SK-N-SH treated with all-trans-retinoic acid at 6 μM for 48 hours (cell line): ENCODE results near the gene CD274.

Experiments used
- ATAC-seq: fragments of 200-7000 bp; cut with Tn5 transposase; 3 replicates; pipeline ENCODE4 v1.9.1; 2020; ENCODE audit warnings: mild to moderate bottlenecking, moderate library complexity
- CREB5 ChIP-seq: fragments of 250-450 bp; sonication (Bioruptor Pico); IDR thresholded peaks from 2 replicates; pipeline ENCODE4 v1.5.1; 2020; ENCODE audit warnings: low read depth, mild to moderate bottlenecking, moderate library complexity
- CSDC2 ChIP-seq: fragments of 250-450 bp; sonication (Bioruptor Pico); IDR thresholded peaks from 2 replicates; pipeline ENCODE4 v1.5.0; 2020; ENCODE audit warnings: mild to moderate bottlenecking, moderate library complexity
- CSRNP3 ChIP-seq: fragments of 250-450 bp; sonication (Bioruptor Pico); IDR thresholded peaks from 2 replicates; pipeline ENCODE4 v1.5.1; 2021; ENCODE audit warnings: mild to moderate bottlenecking, moderate library complexity
- ESRRG ChIP-seq: fragments of 250-450 bp; sonication (Bioruptor Pico); IDR thresholded peaks from 2 replicates; pipeline ENCODE4 v1.6.1; 2021; ENCODE audit warnings: mild to moderate bottlenecking
- ISL1 ChIP-seq: fragments of 250-450 bp; sonication (Bioruptor Pico); IDR thresholded peaks from 2 replicates; pipeline ENCODE4 v2.1.2; 2022; ENCODE audit warnings: mild to moderate bottlenecking, moderate library complexity
- OSR1 ChIP-seq: fragments of 250-450 bp; sonication (Bioruptor Pico); IDR thresholded peaks from 2 replicates; pipeline ENCODE4 v1.8.0; 2022; ENCODE audit warnings: moderate library complexity, mild to moderate bottlenecking, inconsistent platforms
- PATZ1 ChIP-seq: fragments of 250-450 bp; sonication (Bioruptor Pico); IDR thresholded peaks from 2 replicates; pipeline ENCODE4 v1.8.0; 2020; ENCODE audit warnings: mild to moderate bottlenecking, moderate library complexity, borderline replicate concordance
- POU6F1 ChIP-seq: fragments of 250-450 bp; sonication (Bioruptor Pico); IDR thresholded peaks from 2 replicates; pipeline ENCODE4 v1.8.0; 2021; ENCODE audit warnings: low read depth, mild to moderate bottlenecking, moderate library complexity, borderline replicate concordance
- RARB ChIP-seq: fragments of 250-450 bp; sonication (Bioruptor Pico); IDR thresholded peaks from 2 replicates; pipeline ENCODE4 v1.8.0; 2021; ENCODE audit warnings: mild to moderate bottlenecking, moderate library complexity
- SNAI2 ChIP-seq: fragments of 250-450 bp; sonication (Bioruptor Pico); IDR thresholded peaks from 2 replicates; pipeline ENCODE4 v1.5.0; 2020; ENCODE audit warnings: mild to moderate bottlenecking, moderate library complexity
- TCF4 ChIP-seq: fragments of 250-450 bp; sonication (Bioruptor Pico); IDR thresholded peaks from 2 replicates; pipeline ENCODE4 v1.8.0; 2021; ENCODE audit warnings: mild to moderate bottlenecking, moderate library complexity, borderline replicate concordance
- TOX ChIP-seq: fragments of 250-450 bp; sonication (Bioruptor Pico); IDR thresholded peaks from 2 replicates; pipeline ENCODE4 v1.8.0; 2021; ENCODE audit warnings: mild to moderate bottlenecking, moderate library complexity, borderline replicate concordance
- ZC3H10 ChIP-seq: fragments of 250-450 bp; sonication (Bioruptor Pico); IDR thresholded peaks from 2 replicates; pipeline ENCODE4 v1.5.1; 2021; ENCODE audit warnings: mild to moderate bottlenecking, moderate library complexity
- ZNF565 ChIP-seq: fragments of 450-650 bp; formaldehyde crosslinking; conservative IDR thresholded peaks from 2 replicates; pipeline ENCODE4 v1.5.0; 2020; ENCODE audit warnings: low read depth, mild to moderate bottlenecking, moderate library complexity
- TF ChIP-seq, protein P1 (sequence below): fragments of 250-450 bp; sonication (Bioruptor Pico); IDR thresholded peaks from 2 replicates; pipeline ENCODE4 v1.5.0; 2020; ENCODE audit warnings: mild to moderate bottlenecking, moderate library complexity

The CD274 gene

DNA sequence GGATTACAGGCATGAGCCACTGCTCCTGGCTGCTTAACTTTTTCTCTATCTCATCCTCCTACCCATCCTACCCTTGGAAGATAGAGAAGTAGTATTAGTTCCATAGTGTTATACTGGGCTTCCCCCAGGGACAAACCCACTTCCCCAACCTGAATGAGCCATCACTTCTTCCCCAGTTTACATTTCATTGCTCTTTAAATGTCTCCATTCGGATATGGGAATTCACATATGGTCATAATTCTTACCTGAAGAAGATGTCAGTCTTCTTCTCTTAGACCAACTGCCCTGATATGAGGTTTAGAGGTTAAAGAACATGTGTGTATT, 1.9 kb downstream of the CD274 start:
- TF ChIP-seq ZNF565 (CRISPR knock-in tag), result no peak
- TF ChIP-seq CSDC2, result no peak
- TF ChIP-seq POU6F1, result no peak
- no peak for TF ChIP-seq CREB5 (CRISPR knock-in tag)
- TF ChIP-seq PATZ1 (CRISPR knock-in tag), result no peak
- no peak for TF ChIP-seq TOX (CRISPR knock-in tag)
- TF ChIP-seq ZC3H10 (CRISPR knock-in tag), result no peak
- TF ChIP-seq, protein P1, sequence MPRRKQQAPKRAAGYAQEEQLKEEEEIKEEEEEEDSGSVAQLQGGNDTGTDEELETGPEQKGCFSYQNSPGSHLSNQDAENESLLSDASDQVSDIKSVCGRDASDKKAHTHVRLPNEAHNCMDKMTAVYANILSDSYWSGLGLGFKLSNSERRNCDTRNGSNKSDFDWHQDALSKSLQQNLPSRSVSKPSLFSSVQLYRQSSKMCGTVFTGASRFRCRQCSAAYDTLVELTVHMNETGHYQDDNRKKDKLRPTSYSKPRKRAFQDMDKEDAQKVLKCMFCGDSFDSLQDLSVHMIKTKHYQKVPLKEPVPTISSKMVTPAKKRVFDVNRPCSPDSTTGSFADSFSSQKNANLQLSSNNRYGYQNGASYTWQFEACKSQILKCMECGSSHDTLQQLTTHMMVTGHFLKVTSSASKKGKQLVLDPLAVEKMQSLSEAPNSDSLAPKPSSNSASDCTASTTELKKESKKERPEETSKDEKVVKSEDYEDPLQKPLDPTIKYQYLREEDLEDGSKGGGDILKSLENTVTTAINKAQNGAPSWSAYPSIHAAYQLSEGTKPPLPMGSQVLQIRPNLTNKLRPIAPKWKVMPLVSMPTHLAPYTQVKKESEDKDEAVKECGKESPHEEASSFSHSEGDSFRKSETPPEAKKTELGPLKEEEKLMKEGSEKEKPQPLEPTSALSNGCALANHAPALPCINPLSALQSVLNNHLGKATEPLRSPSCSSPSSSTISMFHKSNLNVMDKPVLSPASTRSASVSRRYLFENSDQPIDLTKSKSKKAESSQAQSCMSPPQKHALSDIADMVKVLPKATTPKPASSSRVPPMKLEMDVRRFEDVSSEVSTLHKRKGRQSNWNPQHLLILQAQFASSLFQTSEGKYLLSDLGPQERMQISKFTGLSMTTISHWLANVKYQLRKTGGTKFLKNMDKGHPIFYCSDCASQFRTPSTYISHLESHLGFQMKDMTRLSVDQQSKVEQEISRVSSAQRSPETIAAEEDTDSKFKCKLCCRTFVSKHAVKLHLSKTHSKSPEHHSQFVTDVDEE, result no peak
- ATAC-seq, result no peak

- TF ChIP-seq TCF4 (no peak), ZC3H10 (CRISPR knock-in tag) (no peak), POU6F1 (no peak), ESRRG (CRISPR knock-in tag) (no peak), ZNF565 (CRISPR knock-in tag) (no peak), PATZ1 (CRISPR knock-in tag) (no peak), CSRNP3 (no peak), ISL1 (CRISPR knock-in tag) (no peak), OSR1 (no peak), SNAI2 (CRISPR knock-in tag) (no peak), RARB (CRISPR knock-in tag) (no peak)
- TF ChIP-seq, protein P1, result no peak
- TF ChIP-seq, all 23 proteins: peak for 0
- no peak for ATAC-seq
These were observed 2.7 kb downstream of the CD274 start for GRCh38 chr9:5453004-5453403.
